Hepatocyte (in vitro differentiated cells): ENCODE measurements around the gene SLC26A8. TPM values are rescaled to one million over a fixed set of nuclear protein-coding genes. Genes with fewer than 3 reads are reported as not detected.

Source experiments
- DNase-seq: peaks from one replicate; pipeline ENCODE4 v3.0.0-alpha.2; 2016; ENCODE audit warnings: low spot score
- H2AFZ ChIP-seq: fragments of 200-600 bp; sonication (generic); 2 replicates; pipeline ENCODE4 v1.6.0; 2016; ENCODE audit warnings: antibody characterized with exemption, mild to moderate bottlenecking
- H3K27ac ChIP-seq: fragments of 200-600 bp; sonication (generic); 2 replicates; pipeline ENCODE4 v1.5.1; 2016; ENCODE audit warnings: mild to moderate bottlenecking
- H3K27me3 ChIP-seq: fragments of 200-600 bp; sonication (generic); 2 replicates; pipeline ENCODE4 v1.6.1; 2016
- H3K36me3 ChIP-seq: fragments of 200-600 bp; sonication (generic); replicated peaks from 2 replicates; pipeline ENCODE4 v1.5.1; 2016; ENCODE audit warnings: low read depth; ENCODE audit not compliant: insufficient read depth
- H3K4me1 ChIP-seq: fragments of 200-600 bp; sonication (generic); 2 replicates; pipeline ENCODE4 v1.5.1; 2016; ENCODE audit warnings: mild to moderate bottlenecking, moderate library complexity; ENCODE audit not compliant: insufficient read depth
- H3K4me2 ChIP-seq: fragments of 200-600 bp; sonication (generic); 2 replicates; pipeline ENCODE4 v1.6.0; 2016
- H3K4me3 ChIP-seq: fragments of 200-600 bp; sonication (generic); 2 replicates; pipeline ENCODE4 v1.5.1; 2016; ENCODE audit warnings: mild to moderate bottlenecking
- H3K79me2 ChIP-seq: fragments of 200-600 bp; sonication (generic); 2 replicates; pipeline ENCODE4 v1.6.0; 2017; ENCODE audit warnings: mild to moderate bottlenecking
- H3K9me2 ChIP-seq: fragments of 200-600 bp; sonication (generic); replicated peaks from 2 replicates; pipeline ENCODE4 v1.6.0; 2017; ENCODE audit warnings: mild to moderate bottlenecking; ENCODE audit not compliant: insufficient read depth
- H3K9me3 ChIP-seq: fragments of 200-600 bp; sonication (generic); 2 replicates; pipeline ENCODE4 v1.5.1; 2016; ENCODE audit warnings: low read depth, mild to moderate bottlenecking
- H4K20me1 ChIP-seq: fragments of 200-600 bp; sonication (generic); 2 replicates; pipeline ENCODE4 v1.6.0; 2016; ENCODE audit warnings: mild to moderate bottlenecking; ENCODE audit not compliant: insufficient read depth, poor library complexity, severe bottlenecking
- CTCF ChIP-seq: fragments of 200-600 bp; sonication (generic); IDR thresholded peaks from 2 replicates; pipeline ENCODE4 v1.5.1; 2016; ENCODE audit warnings: antibody characterized with exemption, mild to moderate bottlenecking; ENCODE audit not compliant: poor library complexity
- EZH2 ChIP-seq: fragments of 200-600 bp; sonication (generic); IDR thresholded peaks from 2 replicates; pipeline ENCODE4 v1.6.1; 2016; ENCODE audit warnings: antibody characterized with exemption, mild to moderate bottlenecking, borderline replicate concordance
- EZH2phosphoT487 ChIP-seq: fragments of 200-600 bp; sonication (generic); IDR thresholded peaks from one replicate; pipeline ENCODE4 v1.6.1; 2018; ENCODE audit warnings: antibody characterized with exemption, mild to moderate bottlenecking, low read depth, moderate library complexity; ENCODE audit not compliant: unreplicated experiment, severe bottlenecking
- WGBS: methylation state at CpG from one replicate; pipeline ENCODE4 v1.1.6; 2016; ENCODE audit warnings: low lambda C conversion rate; ENCODE audit errors: missing lambda C conversion rate; 5-methylcytosine and 5-hydroxymethylcytosine counted together
- polyA plus RNA-seq: library from polyadenylated mRNA; unstranded; fragments of >200 nt; fragmentation: Nextera tagmentation; extraction: Ambion mirVana; gene quantifications from 2 replicates; pipeline ENCODE4 v1.2.1, GENCODE V29; 2016
- total RNA-seq: library from RNA; depleted of rRNA; stranded (reverse); fragments of >200 nt; gene quantifications from 2 replicates; pipeline ENCODE4 v1.2.3, GENCODE V29; 2014

SLC26A8 gene
- total and polyA plus RNA-seq, 2 experiments from 2014 or later, result not detected

DNA sequence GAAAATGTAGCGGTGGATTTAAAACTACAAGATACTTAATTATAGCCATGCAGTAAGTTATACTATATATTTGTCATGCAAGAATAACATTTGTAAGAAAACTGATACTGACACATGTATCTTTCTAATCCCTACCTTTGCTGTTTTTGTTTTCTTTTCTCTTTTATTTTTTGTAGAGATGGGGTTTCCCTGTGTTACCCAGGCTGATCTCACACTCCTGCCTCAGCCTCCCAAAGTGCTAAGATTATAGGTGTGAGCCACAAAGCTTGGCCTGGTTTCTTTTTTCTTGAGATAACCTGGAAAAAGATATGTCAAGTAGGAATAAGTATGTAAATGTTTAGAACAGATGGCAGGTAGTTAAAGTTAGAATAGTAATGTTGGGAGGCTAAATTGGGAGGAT is 47.3 kb upstream of the SLC26A8 start:
- no peaks in the 10 kb centered on the region for H3K27me3 ChIP-seq
- peaks cover 33% of the 10 kb centered on the region for H3K4me1 ChIP-seq
- H4K20me1 ChIP-seq, result peaks cover 22% of the 10 kb centered on the region
- TF ChIP-seq EZH2phosphoT487, result no peak
- no peak for TF ChIP-seq CTCF
- no peak for TF ChIP-seq EZH2
- no peak overlapping the region for H3K27ac ChIP-seq
- H2AFZ ChIP-seq, result no peak overlapping the region
- peaks cover 84% of the 10 kb centered on the region for H3K79me2 ChIP-seq
- no peaks in the 10 kb centered on the region for H3K36me3 ChIP-seq
- 100% methylated on average over 1 of the region's 1 CpG for WGBS
- no peaks in the 10 kb centered on the region for H3K9me2 ChIP-seq
- no peak for DNase-seq
- H3K9me3 ChIP-seq, result no peaks in the 10 kb centered on the region
- no peak overlapping the region for H3K4me2 ChIP-seq
- H3K4me3 ChIP-seq, result no peak overlapping the region

GRCh38 chr6:36071281-36071680 is 46.8 kb upstream of the SLC26A8 start:
- H3K4me3 ChIP-seq, result no peak overlapping the region
- peaks cover 35% of the 10 kb centered on the region for H3K4me1 ChIP-seq
- H3K36me3 ChIP-seq, result no peaks in the 10 kb centered on the region
- H3K27ac ChIP-seq, result no peak overlapping the region
- peaks cover 89% of the 10 kb centered on the region for H3K79me2 ChIP-seq
- DNase-seq, result no peak
- H3K4me2 ChIP-seq, result no peak overlapping the region
- peaks cover 22% of the 10 kb centered on the region for H4K20me1 ChIP-seq
- TF ChIP-seq CTCF, result no peak
- no peak for TF ChIP-seq EZH2phosphoT487
- TF ChIP-seq EZH2, result no peak
- H3K27me3 ChIP-seq, result no peaks in the 10 kb centered on the region
- no peak overlapping the region for H2AFZ ChIP-seq
- no peaks in the 10 kb centered on the region for H3K9me3 ChIP-seq
- WGBS, result 92% methylated on average over 3 of the region's 3 CpGs
- no peaks in the 10 kb centered on the region for H3K9me2 ChIP-seq

- Histone ChIP-seq H3K27me3 (no peaks in the 10 kb centered on the region), H3K36me3 (no peaks in the 10 kb centered on the region), H3K4me1 (peaks cover 36% of the 10 kb centered on the region), H3K9me3 (no peaks in the 10 kb centered on the region), H2AFZ (no peak overlapping the region), H3K79me2 (peaks cover 89% of the 10 kb centered on the region), H3K27ac (no peak overlapping the region), H3K9me2 (no peaks in the 10 kb centered on the region), H3K4me2 (no peak overlapping the region), H3K4me3 (no peak overlapping the region), H4K20me1 (peaks cover 22% of the 10 kb centered on the region)
- no peak for TF ChIP-seq EZH2
- no peak for DNase-seq
- 94% methylated on average over 3 of the region's 3 CpGs for WGBS
These were observed 45.8 kb upstream of the SLC26A8 start for GRCh38 chr6:36070252-36070651.

- Histone ChIP-seq H3K4me1 (peaks cover 42% of the 10 kb centered on the region), H3K27ac (no peak overlapping the region), H3K79me2 (peaks cover 91% of the 10 kb centered on the region), H2AFZ (no peak overlapping the region), H3K36me3 (no peaks in the 10 kb centered on the region), H3K9me2 (no peaks in the 10 kb centered on the region), H3K27me3 (no peaks in the 10 kb centered on the region), H4K20me1 (peaks cover 22% of the 10 kb centered on the region), H3K9me3 (no peaks in the 10 kb centered on the region), H3K4me2 (no peak overlapping the region), H3K4me3 (no peak overlapping the region)
- no peak for DNase-seq
- 58% methylated on average over 1 of the region's 1 CpG for WGBS
- TF ChIP-seq EZH2, result no peak
- TF ChIP-seq CTCF, result no peak
- no peak for TF ChIP-seq EZH2phosphoT487
These were observed 45.1 kb upstream of the SLC26A8 start for GRCh38 chr6:36069573-36069972.
